Activated naive CD4-positive, alpha-beta T cell treated with anti-CD3 and anti-CD28 coated beads, Interleukin-2, amount 50 U/mL, for 72 hours (primary cell): Measurements from ENCODE around the gene IFNA8. TPM values are rescaled to one million over a fixed set of nuclear protein-coding genes. Genes with fewer than 3 reads are reported as not detected.
"Not testable (repeated sequence)": the region's sequence is repeated elsewhere in the genome, so short reads cannot be mapped to it uniquely, and the experiment has no call there.

Experiments used
- ATAC-seq, 2 donors: fragments of 150-1000 bp; cut with Tn5 transposase; 2 replicates each; pipeline ENCODE4 v1.10.0; 2021; ENCODE audit warnings: mild to moderate bottlenecking in 2 of 2, moderate library complexity in 2 of 2
- DNase-seq, 2 donors: peaks; one replicate each; pipeline ENCODE4 v3.0.0; 2021 to 2022; ENCODE audit warnings: low spot score in 2 of 2
- H3K27ac Mint-ChIP-seq, 2 donors: one replicate each; pipeline ENCODE4 v1.8.0; 2022; ENCODE audit warnings: mild to moderate bottlenecking in 2 of 2, mixed read lengths in 2 of 2
- H3K36me3 Mint-ChIP-seq, 2 donors: one replicate each; pipeline ENCODE4 v1.8.0; 2022; ENCODE audit warnings: mixed read lengths in 2 of 2
- H3K9me3 Mint-ChIP-seq, 2 donors: one replicate each; pipeline ENCODE4 v1.8.0; 2022; ENCODE audit warnings: mixed read lengths in 2 of 2
- total RNA-seq, 2 donors: library from RNA; stranded (reverse); gene quantifications; one replicate each; pipeline ENCODE4 v1.2.3, GENCODE V29; 2022

Gene IFNA8
- total RNA-seq, 2 donors from 2014 or later: not detected

DNA sequence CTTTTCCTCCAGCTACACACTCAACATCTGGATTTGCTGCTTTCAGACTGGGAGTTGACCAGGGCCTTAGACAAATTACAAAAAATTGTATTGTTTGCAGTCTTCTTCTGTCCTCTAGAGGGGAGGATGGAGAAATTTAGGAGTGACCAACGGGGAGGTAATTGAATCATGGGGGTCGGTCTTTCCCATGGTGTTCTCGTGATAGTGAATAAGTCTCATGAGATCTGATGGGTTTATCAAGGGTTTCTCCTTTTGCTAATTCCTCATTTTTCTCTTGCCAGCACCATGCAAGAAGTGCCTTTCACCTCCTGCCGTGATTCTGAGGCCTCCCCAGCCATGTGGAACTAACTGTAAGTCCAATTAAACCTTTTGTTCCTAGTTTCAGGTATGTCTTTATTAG lies 4.2 kb downstream of the IFNA8 start:
- no peaks in the 10 kb centered on the region for H3K9me3 Mint-ChIP-seq
- no peak for DNase-seq
- H3K36me3 Mint-ChIP-seq: no peaks in the 10 kb centered on the region
- ATAC-seq: no peak
- H3K27ac Mint-ChIP-seq: no peak overlapping the region

DNA sequence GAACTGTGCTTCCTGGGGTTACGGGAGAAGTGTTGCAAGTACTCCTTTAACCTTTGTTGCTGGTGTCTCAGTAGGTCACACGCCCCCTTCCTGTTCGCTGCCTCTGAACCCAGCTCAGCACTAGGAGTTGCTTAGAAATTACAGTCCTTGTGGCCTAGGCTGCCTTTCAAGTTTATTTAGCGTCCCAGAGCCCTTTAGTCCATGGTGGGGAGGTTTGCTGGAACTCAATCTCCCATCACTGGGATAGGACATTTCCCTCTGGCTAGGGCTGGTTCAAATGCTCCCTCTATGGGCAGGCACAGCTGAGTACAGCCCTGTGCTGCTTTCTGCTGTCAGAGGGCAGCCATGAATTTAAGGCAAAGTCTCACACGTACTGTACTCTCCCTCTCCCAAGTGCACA lies 4.7 kb downstream of the IFNA8 start:
- ATAC-seq (peak; percentile 53 to 73), DNase-seq (no peak)
- Mint-ChIP-seq H3K9me3 (no peaks in the 10 kb centered on the region), H3K36me3 (no peaks in the 10 kb centered on the region), H3K27ac (no peak overlapping the region)

DNA sequence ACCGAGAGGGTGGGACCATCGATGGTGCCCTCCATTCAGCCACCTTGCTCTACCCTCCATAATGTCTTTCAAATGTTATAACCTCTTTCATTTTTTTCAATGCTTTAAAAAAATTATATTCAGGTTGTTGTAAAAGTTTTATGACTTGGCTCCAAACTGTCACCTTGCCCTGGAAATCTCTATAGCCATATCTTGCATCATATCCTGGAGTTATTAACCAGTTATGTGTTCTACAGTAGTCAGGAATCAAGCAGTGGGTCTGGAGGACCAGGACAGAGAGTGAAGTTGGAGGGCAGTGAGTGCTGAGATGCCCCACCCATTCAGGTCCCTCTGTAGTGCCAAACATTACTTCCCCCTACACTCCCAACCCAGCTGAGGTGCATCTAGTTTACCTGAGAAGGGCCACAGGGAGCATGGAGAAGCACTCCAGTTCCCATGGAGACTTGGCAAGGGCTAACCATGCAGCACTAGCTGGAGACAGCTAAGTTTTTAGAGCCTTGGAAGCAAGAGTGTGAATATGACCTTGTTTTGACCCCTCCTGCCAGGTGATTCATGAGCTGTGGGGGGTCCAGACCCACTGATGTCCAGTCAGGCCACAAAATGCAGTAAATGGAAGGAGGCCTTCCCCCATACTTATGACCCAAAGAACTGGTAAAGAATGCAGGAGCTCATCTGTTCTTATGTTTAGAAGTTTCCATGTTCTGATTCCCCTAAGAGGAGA lies 5.5 kb downstream of the IFNA8 start:
- no peak for ATAC-seq
- no peaks in the 10 kb centered on the region for H3K36me3 Mint-ChIP-seq
- H3K27ac Mint-ChIP-seq: no peak overlapping the region
- no peak for DNase-seq
- no peaks in the 10 kb centered on the region for H3K9me3 Mint-ChIP-seq

DNA sequence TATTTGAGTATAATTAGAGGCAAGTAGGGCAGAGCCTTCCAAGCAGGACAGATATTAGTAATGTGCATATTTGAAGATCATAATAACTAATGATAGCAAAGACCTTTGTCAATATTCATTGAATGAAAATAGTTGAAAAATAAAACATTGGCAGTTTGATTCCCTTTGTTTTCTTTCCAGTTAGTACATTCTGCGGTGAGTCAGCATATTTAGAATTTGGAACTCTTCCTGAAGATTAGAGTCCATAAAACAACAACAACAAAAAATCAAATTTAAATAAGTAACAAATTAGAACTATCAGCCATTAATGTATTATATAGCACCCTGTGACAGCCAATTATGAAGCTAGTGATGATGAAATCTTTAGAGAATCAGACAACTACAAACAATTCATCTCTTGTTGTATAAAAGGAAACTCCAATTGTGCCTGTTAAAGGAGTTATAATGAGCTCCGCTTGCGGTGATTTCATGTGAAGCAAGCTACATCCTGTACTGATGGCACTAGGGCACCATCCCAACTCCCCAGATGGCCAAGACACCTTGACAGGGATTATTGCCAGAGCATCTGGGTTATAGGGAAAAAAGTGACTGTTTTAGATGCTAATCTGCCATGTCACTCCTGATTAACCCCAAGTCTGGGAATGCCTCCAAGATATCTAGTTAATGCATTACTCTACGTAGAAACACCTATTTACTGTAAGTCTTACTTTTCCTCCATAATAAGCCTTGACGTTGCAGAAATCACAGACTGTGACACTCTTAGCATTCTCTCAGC lies 6.8 kb downstream of the IFNA8 start:
- Mint-ChIP-seq H3K36me3 (no peaks in the 10 kb centered on the region), H3K27ac (no peak overlapping the region), H3K9me3 (no peaks in the 10 kb centered on the region)
- ATAC-seq (no peak), DNase-seq (no peak)

DNA sequence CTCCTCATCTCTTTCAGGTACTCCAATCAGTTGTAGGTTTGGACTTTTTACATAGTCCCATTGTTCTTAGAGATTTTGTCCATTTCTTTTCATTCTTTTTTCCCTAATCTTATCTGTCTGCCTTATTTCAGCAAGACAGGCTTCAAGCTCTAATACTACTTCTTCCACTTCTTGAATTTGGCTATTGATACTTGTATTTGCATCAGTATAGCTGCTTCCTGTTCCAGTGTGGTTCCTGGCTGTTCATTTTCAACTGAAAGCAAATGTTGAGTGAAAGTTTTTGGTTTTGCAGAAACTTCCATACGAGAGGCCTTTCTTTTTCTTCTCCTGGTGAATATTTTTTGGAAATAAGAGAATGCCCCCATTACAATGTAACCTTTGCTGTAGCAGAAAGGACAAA lies 19.3 kb downstream of the IFNA8 start:
- ATAC-seq: no peak
- Mint-ChIP-seq H3K27ac (no peak overlapping the region), H3K36me3 (no peaks in the 10 kb centered on the region), H3K9me3 (no peaks in the 10 kb centered on the region)
- DNase-seq: no peak

DNA sequence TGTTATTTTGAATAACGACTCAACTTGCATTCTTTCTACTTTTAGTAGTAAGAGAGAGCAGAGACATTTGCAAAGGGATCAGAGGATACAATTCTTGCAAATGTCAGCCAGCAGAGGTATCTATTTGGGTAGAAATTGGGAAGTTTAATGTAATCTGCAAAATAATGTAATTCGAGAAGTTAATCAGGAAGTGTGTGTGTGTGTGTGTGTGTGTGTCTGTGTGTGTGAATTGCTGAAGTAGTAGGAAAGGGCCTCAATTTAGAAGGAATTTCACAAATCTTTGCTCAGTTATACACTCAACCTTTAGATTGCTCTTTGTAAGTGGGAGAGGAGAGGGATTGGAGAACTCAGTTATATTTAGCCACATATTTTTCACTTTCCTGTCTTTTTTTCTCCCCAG lies 20.3 kb downstream of the IFNA8 start:
- no peak for DNase-seq
- H3K36me3 Mint-ChIP-seq: no peaks in the 10 kb centered on the region
- ATAC-seq: no peak
- no peaks in the 10 kb centered on the region for H3K9me3 Mint-ChIP-seq
- H3K27ac Mint-ChIP-seq: no peak overlapping the region

DNA sequence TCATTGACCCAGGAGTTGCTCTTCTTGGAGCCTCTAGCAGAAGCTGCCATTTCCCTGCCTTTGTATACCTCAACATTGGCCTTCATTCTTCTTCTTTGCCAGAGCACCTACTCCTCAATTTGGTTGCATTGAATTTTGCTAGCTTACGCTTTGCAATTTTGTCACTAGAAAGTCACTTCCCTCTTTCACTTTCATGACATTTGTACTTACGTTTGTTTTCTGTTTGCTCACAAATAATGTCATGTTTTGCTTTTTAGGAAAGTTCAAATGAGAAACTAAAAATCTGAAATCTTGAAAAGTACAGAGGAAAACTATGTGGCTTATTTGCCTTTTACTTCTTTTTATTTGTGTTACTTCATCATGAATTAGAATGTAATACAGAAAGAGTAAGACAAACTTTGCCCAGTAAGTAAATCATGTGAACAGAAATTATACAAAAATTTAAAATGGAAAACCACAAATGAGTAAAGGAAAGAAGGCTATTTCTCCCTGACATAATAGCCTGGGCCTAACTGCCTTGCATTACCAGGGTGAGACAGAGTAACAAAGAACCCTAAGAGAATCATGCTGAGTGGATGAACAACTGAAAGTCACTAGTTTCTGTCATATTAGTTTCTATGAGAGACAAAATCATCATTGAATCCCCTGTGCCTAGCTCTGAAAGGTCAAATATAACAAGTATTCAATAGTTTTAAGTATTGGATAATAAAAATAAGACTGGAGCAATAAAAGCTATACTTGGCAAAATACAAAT lies 23.9 kb downstream of the IFNA8 start:
- no peak for DNase-seq
- ATAC-seq: no peak
- no peak overlapping the region for H3K27ac Mint-ChIP-seq
- H3K9me3 Mint-ChIP-seq: no peaks in the 10 kb centered on the region
- H3K36me3 Mint-ChIP-seq: no peaks in the 10 kb centered on the region

DNA sequence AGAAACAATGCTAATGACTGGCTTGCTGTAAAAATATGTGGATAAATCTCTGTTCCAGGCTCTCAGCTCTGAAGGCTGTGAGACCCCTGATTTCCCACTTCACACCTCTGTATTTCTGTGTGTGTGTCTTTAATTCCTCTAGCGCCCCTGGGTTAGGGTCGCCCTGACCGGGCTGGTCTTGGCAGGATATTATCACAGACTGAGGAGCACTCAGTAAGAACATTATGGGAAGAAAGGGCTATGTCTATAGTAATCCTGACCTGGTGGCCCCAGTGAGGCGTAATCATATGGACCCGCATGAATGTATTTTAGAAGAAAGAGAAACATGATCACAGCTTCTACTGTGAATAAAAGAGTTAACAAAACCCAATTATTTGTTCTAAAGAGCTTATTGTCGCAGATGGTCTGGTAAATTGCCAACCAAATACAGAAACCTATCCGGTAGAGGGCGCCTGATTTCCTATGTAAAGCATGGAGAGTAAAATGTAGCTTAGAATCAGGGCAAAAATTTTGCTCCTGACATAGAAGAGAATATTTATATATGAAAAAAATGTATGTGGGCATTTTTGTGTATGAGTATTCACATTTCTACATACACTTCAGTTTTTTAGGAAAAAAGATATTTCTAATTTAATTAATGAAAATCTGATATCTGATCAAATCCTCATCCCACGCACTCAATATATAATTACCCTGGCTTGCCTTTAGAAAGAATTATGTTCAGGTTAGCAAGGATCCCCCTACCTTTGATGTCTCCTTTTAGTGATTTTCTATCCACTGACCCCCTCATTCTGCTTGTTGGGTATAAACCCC lies 25.5 kb downstream of the IFNA8 start:
- DNase-seq (peak in 1 of 2 donors; percentile 49), ATAC-seq (no peak)
- Mint-ChIP-seq H3K36me3 (no peaks in the 10 kb centered on the region), H3K9me3 (no peaks in the 10 kb centered on the region), H3K27ac (no peak overlapping the region)

DNA sequence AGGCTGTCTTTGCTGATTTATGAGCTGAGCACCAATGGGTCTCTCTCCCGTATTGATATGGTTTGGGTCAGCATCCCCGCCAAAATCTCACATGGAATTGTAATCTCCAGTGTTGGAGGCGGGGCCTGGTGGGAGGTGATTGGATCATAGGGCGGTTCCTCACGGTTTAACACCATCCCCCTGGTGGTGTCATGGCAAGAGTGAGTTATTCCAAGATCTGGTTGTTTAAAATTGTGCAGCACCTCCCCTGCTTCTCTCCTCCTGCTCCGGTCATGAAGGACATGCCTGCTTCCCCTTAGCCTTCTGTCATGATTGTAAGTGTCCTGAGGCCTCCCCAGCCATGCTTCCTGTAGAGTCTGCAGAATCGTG lies 26.1 kb downstream of the IFNA8 start:
- ATAC-seq, H3K9me3 Mint-ChIP-seq, DNase-seq, H3K36me3 Mint-ChIP-seq, H3K27ac Mint-ChIP-seq: not testable (repeated sequence)

DNA sequence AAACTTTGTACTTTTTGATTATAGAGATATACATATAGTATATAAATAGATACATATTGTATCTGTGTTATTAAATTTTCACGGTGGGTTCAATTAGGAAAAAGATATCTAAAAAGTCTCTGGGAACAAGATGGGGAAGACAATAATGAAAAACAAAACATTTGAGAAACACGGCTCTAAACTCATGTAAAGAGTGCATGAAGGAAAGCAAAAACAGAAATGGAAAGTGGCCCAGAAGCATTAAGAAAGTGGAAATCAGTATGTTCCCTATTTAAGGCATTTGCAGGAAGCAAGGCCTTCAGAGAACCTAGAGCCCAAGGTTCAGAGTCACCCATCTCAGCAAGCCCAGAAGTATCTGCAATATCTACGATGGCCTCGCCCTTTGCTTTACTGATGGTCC lies 31.2 kb downstream of the IFNA8 start, which contains the start of gene IFNA1:
Gene IFNA1 (plus strand): TSS at position 301 of the 400 bp plus-strand sequence. CDS start 69 bp downstream, at position 370.
- Mint-ChIP-seq H3K27ac (no peak within 1 kb of the TSS), H3K36me3 (peaks cover 0 to 5% of the 10 kb centered on the region in 2 donors), H3K9me3 (no peaks in the 10 kb centered on the region)
- DNase-seq (no peak), ATAC-seq (no peak)

DNA sequence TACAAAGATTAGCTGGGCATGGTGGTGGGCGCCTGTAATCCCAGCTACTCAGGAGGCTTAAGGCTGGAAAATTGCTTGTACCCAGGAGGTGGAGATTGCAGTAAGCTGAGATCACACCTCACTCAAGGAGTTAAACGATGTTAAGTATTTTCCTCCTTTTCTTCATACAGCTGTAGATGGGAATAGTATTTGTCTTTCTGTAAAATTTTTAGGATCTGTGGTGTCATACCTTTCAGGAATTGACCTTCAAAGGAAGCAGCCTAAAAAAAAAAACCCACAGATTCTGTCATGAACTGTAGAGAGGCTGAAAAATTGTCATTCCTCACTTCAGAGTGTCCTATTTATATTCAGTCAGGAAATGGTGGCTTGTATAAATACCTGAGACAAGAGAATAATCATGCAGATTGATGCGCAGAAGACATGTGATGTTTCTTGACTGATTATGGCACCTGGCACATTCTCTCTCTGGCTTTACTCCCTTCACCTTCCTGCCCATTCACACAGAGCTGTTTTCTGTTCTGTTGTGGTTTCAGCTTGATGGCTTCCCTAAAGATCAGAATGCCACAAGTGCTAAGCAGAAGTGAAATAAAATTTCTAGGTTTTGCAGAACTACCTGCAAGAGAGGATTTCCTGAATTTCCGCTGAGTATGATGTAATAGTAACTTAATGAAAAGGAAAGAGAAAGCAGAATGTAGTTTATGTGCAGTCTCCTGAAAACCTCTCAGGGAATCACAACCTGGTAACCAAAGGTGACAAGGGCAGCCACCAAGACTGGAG lies 35.1 kb downstream of the IFNA8 start:
- peak overlapping the region in 1 of 2 donors; percentile 28 for H3K27ac Mint-ChIP-seq
- DNase-seq: no peak

DNA sequence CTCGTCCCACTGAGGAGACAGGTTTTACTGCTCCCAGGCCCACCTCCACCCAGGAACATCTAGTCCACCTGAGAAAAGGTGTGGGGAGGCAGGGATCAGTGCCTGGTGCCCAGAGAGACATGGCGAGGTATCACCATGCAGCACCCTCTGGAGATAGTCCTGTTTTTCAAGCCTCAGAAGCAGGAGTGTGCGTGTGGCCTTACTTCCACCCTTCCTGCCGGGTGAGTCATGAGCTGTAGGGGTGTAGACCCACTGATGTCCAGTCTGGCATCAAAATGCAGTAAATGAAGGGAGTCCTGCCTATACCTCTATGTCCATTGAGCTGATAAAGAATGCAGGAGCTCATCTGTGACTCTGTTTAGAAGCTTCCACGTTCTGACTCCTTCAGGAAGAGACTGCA lies 40.4 kb downstream of the IFNA8 start:
- not testable (repeated sequence) for H3K9me3 Mint-ChIP-seq, H3K36me3 Mint-ChIP-seq, DNase-seq, ATAC-seq, H3K27ac Mint-ChIP-seq

More for the DNA sequence above, 35.1 kb downstream of the IFNA8 start:
- Mint-ChIP-seq H3K9me3 (no peaks in the 10 kb centered on the region), H3K36me3 (peaks cover 0 to 5% of the 10 kb centered on the region in 2 donors)
- ATAC-seq: peak; percentile 39 to 72

DNA sequence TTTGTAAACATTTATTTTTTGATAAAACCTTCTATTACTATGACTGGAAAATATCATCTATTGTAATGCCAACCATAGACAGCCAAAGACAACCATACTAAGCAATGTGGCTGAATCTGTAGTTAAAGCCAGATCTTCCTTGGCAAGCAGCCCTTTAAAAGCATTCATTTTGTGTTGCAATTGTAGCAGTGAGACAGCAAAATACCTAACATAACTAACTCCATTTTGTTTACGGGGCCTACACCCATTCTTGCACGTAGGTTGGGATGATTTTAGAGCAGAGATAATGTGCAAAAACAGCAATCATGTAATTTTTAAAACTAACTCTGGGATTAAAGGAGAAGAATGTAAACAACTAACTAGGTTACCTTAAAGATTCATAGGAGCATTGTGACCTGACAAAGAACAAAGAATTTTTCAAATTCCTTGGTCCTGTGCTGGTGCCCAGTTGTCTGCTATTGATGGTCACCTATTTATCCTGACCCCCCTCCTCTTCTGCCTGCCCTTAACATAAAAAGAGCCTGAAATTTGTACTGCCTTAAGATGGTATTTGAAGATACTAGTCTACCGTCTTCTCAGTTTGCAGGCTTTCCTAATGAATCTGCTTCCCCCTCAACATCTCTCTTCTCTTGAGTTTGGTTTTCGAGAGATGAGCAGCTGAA lies 41.9 kb downstream of the IFNA8 start:
- H3K9me3 Mint-ChIP-seq: no peaks in the 10 kb centered on the region
- no peak overlapping the region for H3K27ac Mint-ChIP-seq
- ATAC-seq (no peak), DNase-seq (no peak)
- no peaks in the 10 kb centered on the region for H3K36me3 Mint-ChIP-seq

DNA sequence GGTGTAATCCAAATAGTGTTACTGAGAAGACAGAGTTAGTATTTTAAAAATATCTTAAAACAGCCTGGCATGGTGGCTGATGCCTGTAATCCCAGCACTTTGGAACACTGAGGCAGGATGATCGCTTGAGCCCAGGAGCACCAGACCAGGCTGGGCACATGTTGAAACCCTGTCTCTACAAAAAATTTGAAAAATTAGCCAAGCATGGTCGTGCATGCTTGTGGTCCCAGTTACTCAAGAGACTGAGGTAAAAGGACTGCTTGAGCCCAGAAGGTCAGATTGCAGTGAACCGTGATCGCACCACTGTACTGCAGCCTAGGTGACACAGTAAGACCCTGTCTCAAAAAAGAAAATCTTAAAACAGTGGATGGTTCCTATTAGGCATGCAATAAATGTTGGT lies 43.8 kb downstream of the IFNA8 start:
- no peaks in the 10 kb centered on the region for H3K9me3 Mint-ChIP-seq
- H3K36me3 Mint-ChIP-seq: no peaks in the 10 kb centered on the region
- H3K27ac Mint-ChIP-seq: no peak overlapping the region
- ATAC-seq (no peak), DNase-seq (no peak)

DNA sequence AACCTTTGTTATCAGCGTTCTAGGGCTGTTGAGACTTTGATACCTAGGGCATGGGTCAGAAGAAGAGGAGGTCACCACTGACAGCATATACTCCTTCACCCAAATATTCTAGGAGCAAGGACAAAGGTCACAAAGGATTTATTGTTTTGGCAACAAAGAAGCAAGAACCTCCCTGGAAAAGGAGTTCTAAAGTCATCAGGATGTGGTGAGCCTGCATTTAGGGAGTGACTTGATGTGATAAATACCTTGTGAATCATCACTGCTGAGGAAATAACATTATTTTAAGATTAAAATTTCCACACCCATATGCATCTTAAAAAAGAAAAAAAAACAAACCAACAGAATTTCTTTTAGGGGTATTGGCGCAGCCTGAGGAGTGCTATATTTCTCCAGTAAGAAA lies 45.2 kb downstream of the IFNA8 start:
- no peak for DNase-seq
- Mint-ChIP-seq H3K27ac (peak overlapping the region in 1 of 2 donors; percentile 44), H3K36me3 (no peaks in the 10 kb centered on the region), H3K9me3 (no peaks in the 10 kb centered on the region)
- ATAC-seq: no peak
